GM23338 (cell line): ENCODE results near the gene RPS19BP1. TPM values are rescaled to one million over a fixed set of nuclear protein-coding genes. Genes with fewer than 3 reads are reported as not detected.

Experiments used
- ATAC-seq: fragments of 200-7000 bp; cut with Tn5 transposase; 3 replicates; pipeline ENCODE4 v1.9.1; 2020
- DNase-seq: peaks from one replicate; pipeline ENCODE4 v3.0.0-alpha.2; 2015; ENCODE audit warnings: low spot score
- H2AFZ ChIP-seq: fragments of 200-600 bp; sonication (generic); 2 replicates; pipeline ENCODE4 v1.8.0; 2016; ENCODE audit warnings: antibody characterized with exemption, mild to moderate bottlenecking, moderate library complexity
- H3F3A ChIP-seq: fragments of 200-600 bp; sonication (generic); replicated peaks from 2 replicates; pipeline ENCODE4 v1.8.0; 2017; ENCODE audit warnings: antibody characterized with exemption, mixed run types, low read depth
- H3K27ac ChIP-seq: fragments of 200-600 bp; sonication (generic); 2 replicates; pipeline ENCODE4 v1.6.1; 2016; ENCODE audit warnings: low read depth
- H3K27me3 ChIP-seq: fragments of 200-600 bp; sonication (generic); 2 replicates; pipeline ENCODE4 v1.8.0; 2016; ENCODE audit warnings: mild to moderate bottlenecking, mixed run types, moderate library complexity; ENCODE audit not compliant: insufficient read depth
- H3K36me3 ChIP-seq: fragments of 200-600 bp; sonication (generic); 2 replicates; pipeline ENCODE4 v1.8.0; 2016; ENCODE audit warnings: mild to moderate bottlenecking; ENCODE audit not compliant: insufficient read depth
- H3K4me1 ChIP-seq: fragments of 200-600 bp; sonication (generic); 2 replicates; pipeline ENCODE4 v1.8.0; 2016; ENCODE audit warnings: mild to moderate bottlenecking, moderate library complexity; ENCODE audit not compliant: insufficient read depth
- H3K4me2 ChIP-seq: fragments of 200-600 bp; sonication (generic); 2 replicates; pipeline ENCODE4 v1.7.1; 2017; ENCODE audit warnings: mixed run types
- H3K4me3 ChIP-seq: fragments of 200-600 bp; sonication (generic); 2 replicates; pipeline ENCODE4 v1.6.1; 2016; ENCODE audit warnings: mixed run types
- H3K79me2 ChIP-seq: fragments of 200-600 bp; sonication (generic); replicated peaks from 2 replicates; pipeline ENCODE4 v1.8.0; 2017; ENCODE audit warnings: mild to moderate bottlenecking; ENCODE audit not compliant: insufficient read depth
- H3K9me2 ChIP-seq: fragments of 200-600 bp; sonication (generic); 2 replicates; pipeline ENCODE4 v1.8.0; 2017; ENCODE audit not compliant: insufficient read depth
- H4K20me1 ChIP-seq: fragments of 200-600 bp; sonication (generic); replicated peaks from 2 replicates; pipeline ENCODE4 v1.8.0; 2017; ENCODE audit warnings: mild to moderate bottlenecking; ENCODE audit not compliant: insufficient read depth
- H3K27ac Mint-ChIP-seq: 2 replicates; pipeline ENCODE4 v1.8.0; 2020; ENCODE audit warnings: inconsistent platforms, mild to moderate bottlenecking, moderate library complexity, mixed read lengths
- H3K27me3 Mint-ChIP-seq: 3 replicates; pipeline ENCODE4 v1.8.0; 2022; ENCODE audit warnings: low read depth, mild to moderate bottlenecking, moderate library complexity, mixed read lengths, inconsistent platforms; ENCODE audit not compliant: insufficient read depth, poor library complexity
- H3K36me3 Mint-ChIP-seq: 3 replicates; pipeline ENCODE4 v1.8.0; 2021; ENCODE audit warnings: low read depth, mild to moderate bottlenecking, inconsistent platforms, moderate library complexity, mixed read lengths
- H3K4me1 Mint-ChIP-seq: 3 replicates; pipeline ENCODE4 v1.8.0; 2020; ENCODE audit warnings: mild to moderate bottlenecking, inconsistent platforms, mixed read lengths
- H3K4me3 Mint-ChIP-seq: 3 replicates; pipeline ENCODE4 v1.8.0; 2021; ENCODE audit warnings: moderate library complexity, mild to moderate bottlenecking, inconsistent platforms, mixed read lengths
- H3K9me3 Mint-ChIP-seq: 3 replicates; pipeline ENCODE4 v1.8.0; 2020; ENCODE audit warnings: moderate library complexity, mild to moderate bottlenecking, inconsistent platforms, mixed read lengths
- CREB1 ChIP-seq: fragments of 250-450 bp; sonication (Bioruptor Pico); IDR thresholded peaks from 2 replicates; pipeline ENCODE4 v1.5.0; 2020; ENCODE audit warnings: low read depth, mild to moderate bottlenecking, moderate library complexity
- CTCF ChIP-seq, 2 experiments: fragments of 200-600 bp in 1 of 2; sonication (generic) in 1 of 2; conservative IDR thresholded peaks; 2 replicates each; pipeline versions ENCODE4 v1.5.1 to v1.6.1; 2016 to 2017; ENCODE audit warnings: antibody characterized with exemption in 2 of 2, low read depth in 2 of 2, mild to moderate bottlenecking in 2 of 2, moderate library complexity in 1 of 2
- ETS1 ChIP-seq: IDR thresholded peaks from 2 replicates; pipeline ENCODE4 v1.6.1; 2016; ENCODE audit warnings: antibody characterized with exemption
- EZH2 ChIP-seq: fragments of 200-600 bp; sonication (generic); IDR thresholded peaks from one replicate; pipeline ENCODE4 v1.8.0; 2017; ENCODE audit warnings: antibody characterized with exemption, mild to moderate bottlenecking, low read depth; ENCODE audit not compliant: unreplicated experiment
- JUNB ChIP-seq: IDR thresholded peaks from one replicate; pipeline ENCODE4 v1.6.1; 2016; ENCODE audit warnings: antibody characterized with exemption; ENCODE audit not compliant: unreplicated experiment
- NANOG ChIP-seq: IDR thresholded peaks from 2 replicates; pipeline ENCODE4 v1.6.1; 2016; ENCODE audit warnings: antibody characterized with exemption, borderline replicate concordance
- POLR2AphosphoS5 ChIP-seq: IDR thresholded peaks from 2 replicates; pipeline ENCODE4 v1.6.1; 2016; ENCODE audit warnings: antibody characterized with exemption, low read depth
- STAT1 ChIP-seq: IDR thresholded peaks from one replicate; pipeline ENCODE4 v1.6.1; 2016; ENCODE audit warnings: antibody characterized with exemption; ENCODE audit not compliant: unreplicated experiment
- ZNF114 ChIP-seq: fragments of 250-450 bp; sonication (Bioruptor Pico); IDR thresholded peaks from 2 replicates; pipeline ENCODE4 v1.5.0; 2020; ENCODE audit warnings: mild to moderate bottlenecking, moderate library complexity
- ZNF331 ChIP-seq: fragments of 250-450 bp; sonication (Bioruptor Pico); IDR thresholded peaks from 2 replicates; pipeline ENCODE4 v1.5.0; 2020; ENCODE audit warnings: low read depth, mild to moderate bottlenecking, moderate library complexity
- polyA plus RNA-seq: library from polyadenylated mRNA; unstranded; fragments of >200 nt; fragmentation: Nextera tagmentation; extraction: Ambion mirVana; gene quantifications from 2 replicates; pipeline ENCODE4 v1.2.1, GENCODE V29; 2016
- total RNA-seq: library from RNA; depleted of rRNA; stranded (reverse); fragments of >200 nt; shearing (Covaris generic); gene quantifications from 2 replicates; pipeline ENCODE4 v1.2.3, GENCODE V29; 2014
- TF ChIP-seq, protein P1 (sequence below): fragments of 250-450 bp; sonication (Bioruptor Pico); IDR thresholded peaks from 2 replicates; pipeline ENCODE4 v1.5.0; 2020; ENCODE audit warnings: mild to moderate bottlenecking, moderate library complexity
- TF ChIP-seq, protein P2 (sequence below): IDR thresholded peaks from one replicate; pipeline ENCODE4 v1.6.1; 2018; ENCODE audit warnings: antibody characterized with exemption; ENCODE audit not compliant: unreplicated experiment

Gene RPS19BP1
- total and polyA plus RNA-seq, 2 experiments from 2014 or later = 153 to 215 TPM

DNA sequence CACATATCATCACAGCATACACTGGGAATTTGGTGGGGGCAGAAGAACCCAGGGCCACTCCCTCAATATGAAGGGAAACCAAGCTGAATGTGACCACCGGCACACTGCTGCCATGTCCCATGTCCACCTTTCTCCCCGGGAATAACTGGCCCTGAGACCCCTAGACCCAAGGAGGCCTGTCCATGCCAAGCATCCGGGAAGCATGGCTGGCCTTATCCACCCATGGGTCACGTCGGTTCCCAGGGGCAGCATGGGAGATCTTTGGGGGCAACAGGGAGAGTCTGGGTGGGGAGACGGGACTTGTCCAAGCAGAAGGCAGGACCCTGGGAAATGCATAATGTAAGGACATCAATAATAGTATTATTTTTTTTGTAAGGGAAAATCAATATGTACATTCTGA, 40.9 kb downstream of the RPS19BP1 start:
- peaks cover 10% of the 10 kb centered on the region for H3K4me1 Mint-ChIP-seq
- TF ChIP-seq, protein P1, sequence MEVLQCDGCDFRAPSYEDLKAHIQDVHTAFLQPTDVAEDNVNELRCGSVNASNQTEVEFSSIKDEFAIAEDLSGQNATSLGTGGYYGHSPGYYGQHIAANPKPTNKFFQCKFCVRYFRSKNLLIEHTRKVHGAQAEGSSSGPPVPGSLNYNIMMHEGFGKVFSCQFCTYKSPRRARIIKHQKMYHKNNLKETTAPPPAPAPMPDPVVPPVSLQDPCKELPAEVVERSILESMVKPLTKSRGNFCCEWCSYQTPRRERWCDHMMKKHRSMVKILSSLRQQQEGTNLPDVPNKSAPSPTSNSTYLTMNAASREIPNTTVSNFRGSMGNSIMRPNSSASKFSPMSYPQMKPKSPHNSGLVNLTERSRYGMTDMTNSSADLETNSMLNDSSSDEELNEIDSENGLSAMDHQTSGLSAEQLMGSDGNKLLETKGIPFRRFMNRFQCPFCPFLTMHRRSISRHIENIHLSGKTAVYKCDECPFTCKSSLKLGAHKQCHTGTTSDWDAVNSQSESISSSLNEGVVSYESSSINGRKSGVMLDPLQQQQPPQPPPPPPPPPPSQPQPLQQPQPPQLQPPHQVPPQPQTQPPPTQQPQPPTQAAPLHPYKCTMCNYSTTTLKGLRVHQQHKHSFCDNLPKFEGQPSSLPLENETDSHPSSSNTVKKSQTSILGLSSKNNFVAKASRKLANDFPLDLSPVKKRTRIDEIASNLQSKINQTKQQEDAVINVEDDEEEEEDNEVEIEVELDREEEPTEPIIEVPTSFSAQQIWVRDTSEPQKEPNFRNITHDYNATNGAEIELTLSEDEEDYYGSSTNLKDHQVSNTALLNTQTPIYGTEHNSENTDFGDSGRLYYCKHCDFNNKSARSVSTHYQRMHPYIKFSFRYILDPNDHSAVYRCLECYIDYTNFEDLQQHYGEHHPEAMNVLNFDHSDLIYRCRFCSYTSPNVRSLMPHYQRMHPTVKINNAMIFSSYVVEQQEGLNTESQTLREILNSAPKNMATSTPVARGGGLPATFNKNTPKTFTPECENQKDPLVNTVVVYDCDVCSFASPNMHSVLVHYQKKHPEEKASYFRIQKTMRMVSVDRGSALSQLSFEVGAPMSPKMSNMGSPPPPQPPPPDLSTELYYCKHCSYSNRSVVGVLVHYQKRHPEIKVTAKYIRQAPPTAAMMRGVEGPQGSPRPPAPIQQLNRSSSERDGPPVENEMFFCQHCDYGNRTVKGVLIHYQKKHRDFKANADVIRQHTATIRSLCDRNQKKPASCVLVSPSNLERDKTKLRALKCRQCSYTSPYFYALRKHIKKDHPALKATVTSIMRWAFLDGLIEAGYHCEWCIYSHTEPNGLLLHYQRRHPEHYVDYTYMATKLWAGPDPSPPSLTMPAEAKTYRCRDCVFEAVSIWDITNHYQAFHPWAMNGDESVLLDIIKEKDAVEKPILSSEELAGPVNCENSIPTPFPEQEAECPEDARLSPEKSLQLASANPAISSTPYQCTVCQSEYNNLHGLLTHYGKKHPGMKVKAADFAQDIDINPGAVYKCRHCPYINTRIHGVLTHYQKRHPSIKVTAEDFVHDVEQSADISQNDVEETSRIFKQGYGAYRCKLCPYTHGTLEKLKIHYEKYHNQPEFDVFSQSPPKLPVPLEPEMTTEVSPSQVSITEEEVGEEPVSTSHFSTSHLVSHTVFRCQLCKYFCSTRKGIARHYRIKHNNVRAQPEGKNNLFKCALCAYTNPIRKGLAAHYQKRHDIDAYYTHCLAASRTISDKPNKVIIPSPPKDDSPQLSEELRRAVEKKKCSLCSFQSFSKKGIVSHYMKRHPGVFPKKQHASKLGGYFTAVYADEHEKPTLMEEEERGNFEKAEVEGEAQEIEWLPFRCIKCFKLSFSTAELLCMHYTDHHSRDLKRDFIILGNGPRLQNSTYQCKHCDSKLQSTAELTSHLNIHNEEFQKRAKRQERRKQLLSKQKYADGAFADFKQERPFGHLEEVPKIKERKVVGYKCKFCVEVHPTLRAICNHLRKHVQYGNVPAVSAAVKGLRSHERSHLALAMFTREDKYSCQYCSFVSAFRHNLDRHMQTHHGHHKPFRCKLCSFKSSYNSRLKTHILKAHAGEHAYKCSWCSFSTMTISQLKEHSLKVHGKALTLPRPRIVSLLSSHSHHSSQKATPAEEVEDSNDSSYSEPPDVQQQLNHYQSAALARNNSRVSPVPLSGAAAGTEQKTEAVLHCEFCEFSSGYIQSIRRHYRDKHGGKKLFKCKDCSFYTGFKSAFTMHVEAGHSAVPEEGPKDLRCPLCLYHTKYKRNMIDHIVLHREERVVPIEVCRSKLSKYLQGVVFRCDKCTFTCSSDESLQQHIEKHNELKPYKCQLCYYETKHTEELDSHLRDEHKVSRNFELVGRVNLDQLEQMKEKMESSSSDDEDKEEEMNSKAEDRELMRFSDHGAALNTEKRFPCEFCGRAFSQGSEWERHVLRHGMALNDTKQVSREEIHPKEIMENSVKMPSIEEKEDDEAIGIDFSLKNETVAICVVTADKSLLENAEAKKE (CRISPR knock-in tag) = no peak
- TF ChIP-seq NANOG (no peak), EZH2 (no peak), CREB1 (CRISPR knock-in tag) (no peak), POLR2AphosphoS5 (no peak), ETS1 (no peak), JUNB (no peak), STAT1 (no peak), CTCF (conservative IDR thresholded peaks at IDR 0.05; ENCODE audit: low read depth in 2 of 2) (no peak), ZNF331 (CRISPR knock-in tag) (no peak), ZNF114 (CRISPR knock-in tag) (no peak)
- TF ChIP-seq, protein P2, sequence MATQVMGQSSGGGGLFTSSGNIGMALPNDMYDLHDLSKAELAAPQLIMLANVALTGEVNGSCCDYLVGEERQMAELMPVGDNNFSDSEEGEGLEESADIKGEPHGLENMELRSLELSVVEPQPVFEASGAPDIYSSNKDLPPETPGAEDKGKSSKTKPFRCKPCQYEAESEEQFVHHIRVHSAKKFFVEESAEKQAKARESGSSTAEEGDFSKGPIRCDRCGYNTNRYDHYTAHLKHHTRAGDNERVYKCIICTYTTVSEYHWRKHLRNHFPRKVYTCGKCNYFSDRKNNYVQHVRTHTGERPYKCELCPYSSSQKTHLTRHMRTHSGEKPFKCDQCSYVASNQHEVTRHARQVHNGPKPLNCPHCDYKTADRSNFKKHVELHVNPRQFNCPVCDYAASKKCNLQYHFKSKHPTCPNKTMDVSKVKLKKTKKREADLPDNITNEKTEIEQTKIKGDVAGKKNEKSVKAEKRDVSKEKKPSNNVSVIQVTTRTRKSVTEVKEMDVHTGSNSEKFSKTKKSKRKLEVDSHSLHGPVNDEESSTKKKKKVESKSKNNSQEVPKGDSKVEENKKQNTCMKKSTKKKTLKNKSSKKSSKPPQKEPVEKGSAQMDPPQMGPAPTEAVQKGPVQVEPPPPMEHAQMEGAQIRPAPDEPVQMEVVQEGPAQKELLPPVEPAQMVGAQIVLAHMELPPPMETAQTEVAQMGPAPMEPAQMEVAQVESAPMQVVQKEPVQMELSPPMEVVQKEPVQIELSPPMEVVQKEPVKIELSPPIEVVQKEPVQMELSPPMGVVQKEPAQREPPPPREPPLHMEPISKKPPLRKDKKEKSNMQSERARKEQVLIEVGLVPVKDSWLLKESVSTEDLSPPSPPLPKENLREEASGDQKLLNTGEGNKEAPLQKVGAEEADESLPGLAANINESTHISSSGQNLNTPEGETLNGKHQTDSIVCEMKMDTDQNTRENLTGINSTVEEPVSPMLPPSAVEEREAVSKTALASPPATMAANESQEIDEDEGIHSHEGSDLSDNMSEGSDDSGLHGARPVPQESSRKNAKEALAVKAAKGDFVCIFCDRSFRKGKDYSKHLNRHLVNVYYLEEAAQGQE = no peak

More for the DNA sequence above, 40.9 kb downstream of the RPS19BP1 start:
- Histone ChIP-seq H3K9me2 (no peaks in the 10 kb centered on the region), H3K4me3 (no peak overlapping the region), H3F3A (no peaks in the 10 kb centered on the region; the same call in 1 of the 2 replicates), H2AFZ (no peak overlapping the region), H3K4me2 (no peak overlapping the region), H3K27ac (no peak overlapping the region), H3K4me1 (no peaks in the 10 kb centered on the region), H3K79me2 (no peaks in the 10 kb centered on the region), H3K36me3 (no peaks in the 10 kb centered on the region), H3K27me3 (no peaks in the 10 kb centered on the region), H4K20me1 (peaks cover 3% of the 10 kb centered on the region; the same call in 1 of the 2 replicates)
- DNase-seq (no peak), ATAC-seq (no peak)
- H3K27me3 Mint-ChIP-seq = peaks cover 11% of the 10 kb centered on the region
- no peaks in the 10 kb centered on the region; the same call in 2 of the 3 replicates for H3K9me3 Mint-ChIP-seq
- H3K36me3 Mint-ChIP-seq = no peaks in the 10 kb centered on the region
- H3K4me3 Mint-ChIP-seq = no peak overlapping the region; the same call in 2 of the 3 replicates
- H3K27ac Mint-ChIP-seq = no peak overlapping the region
